NOMO-1 treated with DMSO at 0.1 percent for 48 hours (cell line): ENCODE data around the gene INPP5A.

Experiments
- DNase-seq: peaks from one replicate; lab custom pipeline; 2025; ENCODE audit not compliant: unreplicated experiment; lab: John Stamatoyannopoulos, UW

Gene INPP5A

DNA sequence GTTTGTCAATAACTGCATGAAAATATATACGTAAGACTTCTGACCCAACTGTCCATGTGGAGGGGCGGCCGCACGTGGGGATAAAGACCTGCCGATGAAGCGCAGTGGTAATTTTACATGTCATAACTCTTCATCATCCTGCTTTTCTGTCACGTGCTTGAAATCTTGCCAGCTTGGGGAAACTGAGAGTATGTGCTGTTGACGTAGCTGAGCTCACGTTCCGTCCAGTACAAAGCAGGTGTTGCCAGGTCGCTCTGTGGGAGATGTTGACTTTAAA lies 105.1 kb downstream of the INPP5A start:
- DNase-seq = no peak

- no peak for DNase-seq
Measured at GRCh38 chr10:132643709-132644526, 106.3 kb downstream of the INPP5A start.

GRCh38 chr10:132644527-132645246 lies 107.1 kb downstream of the INPP5A start:
- DNase-seq = no peak

- no peak for DNase-seq
Measured at GRCh38 chr10:132645247-132645530, 107.6 kb downstream of the INPP5A start.

GRCh38 chr10:132645630-132646442 lies 108.2 kb downstream of the INPP5A start:
- no peak for DNase-seq

DNA sequence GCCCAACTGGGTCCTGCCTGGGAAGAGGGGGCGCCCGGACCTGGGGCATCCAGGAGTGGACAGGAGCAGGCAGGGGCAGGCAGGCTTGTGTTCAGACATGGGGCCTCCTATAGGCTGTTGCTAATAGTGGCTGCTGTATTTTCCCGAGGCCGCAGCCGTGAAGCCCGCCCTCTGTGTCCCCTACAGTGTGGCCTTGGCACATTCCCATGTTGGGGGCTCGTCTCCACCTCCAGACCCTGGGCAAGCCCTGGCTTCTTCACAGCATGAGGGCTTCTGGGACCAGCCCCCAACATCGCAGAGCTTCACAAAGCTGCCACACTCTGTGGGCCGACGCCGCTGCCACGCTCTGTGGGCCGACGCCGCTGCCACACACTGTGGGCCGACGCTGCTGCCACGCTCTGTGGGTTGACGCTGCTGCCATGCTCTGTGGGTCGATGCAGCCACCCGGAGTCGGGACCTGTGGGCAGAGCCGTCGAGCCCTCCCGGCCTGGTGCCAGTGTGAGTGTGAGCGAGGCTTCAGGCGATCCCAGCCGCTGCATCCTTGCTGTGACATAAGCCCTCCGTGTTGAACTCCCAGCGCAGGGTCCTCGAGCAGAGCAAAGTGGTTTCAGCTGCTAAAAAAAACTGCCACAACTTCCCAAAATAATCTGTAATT lies 109.0 kb downstream of the INPP5A start:
- DNase-seq = no peak

DNA sequence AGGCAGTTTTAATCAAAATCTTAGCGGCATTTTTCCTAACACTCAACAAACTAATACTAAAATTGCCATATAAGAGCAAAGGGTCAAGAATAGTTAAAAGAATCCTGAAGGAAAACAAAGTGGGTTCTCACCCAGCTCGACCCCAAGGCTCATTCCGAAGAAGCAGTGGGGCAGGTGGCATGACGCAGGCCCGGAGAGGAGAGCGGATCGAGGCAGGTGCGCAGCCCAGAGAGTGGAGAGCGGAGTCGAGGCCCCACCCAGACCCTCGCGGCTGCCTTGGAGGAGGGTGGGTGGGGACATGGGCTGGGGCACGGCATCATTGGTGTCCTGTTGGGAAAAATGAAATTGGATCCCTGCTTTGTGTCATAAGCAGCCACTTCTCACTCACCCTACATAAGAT lies 109.8 kb downstream of the INPP5A start:
- DNase-seq = no peak

- DNase-seq = no peak
Measured at GRCh38 chr10:132648072-132648850, 110.7 kb downstream of the INPP5A start.

GRCh38 chr10:132648851-132649528 lies 111.4 kb downstream of the INPP5A start:
- no peak for DNase-seq

GRCh38 chr10:132649651-132650360 lies 112.2 kb downstream of the INPP5A start:
- DNase-seq = no peak

DNA sequence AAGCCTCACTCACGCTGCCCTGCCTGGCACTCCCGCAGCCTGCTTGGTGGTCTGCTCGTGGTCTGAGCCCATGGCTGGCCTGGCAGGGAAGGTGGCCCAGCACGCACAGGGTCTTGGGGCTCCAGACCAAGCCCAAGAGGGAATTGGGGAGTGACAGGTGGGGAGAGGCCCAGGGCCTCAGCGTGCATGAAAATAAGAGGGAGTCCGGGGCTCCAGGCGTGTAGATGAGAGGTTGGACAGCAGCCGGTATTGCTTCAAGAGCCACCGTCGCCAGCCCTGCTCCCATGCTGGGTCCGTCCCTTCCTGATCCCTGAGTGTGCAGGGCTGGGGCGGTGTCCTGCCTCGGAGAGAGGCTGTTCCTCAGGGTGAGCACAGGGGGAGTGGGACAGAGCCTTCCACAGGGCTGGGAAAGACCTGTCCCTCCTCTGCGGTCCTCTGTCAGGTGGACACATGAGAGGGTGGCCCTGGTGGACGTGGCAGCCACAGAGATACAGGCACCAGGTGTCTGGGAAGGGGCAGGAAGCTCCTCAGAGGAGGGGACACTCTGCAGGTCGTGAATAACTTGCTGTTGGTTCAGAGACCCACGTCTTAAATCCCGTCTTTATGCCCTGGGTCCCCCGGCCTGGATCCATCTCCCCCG lies 113.1 kb downstream of the INPP5A start:
- no peak for DNase-seq

DNA sequence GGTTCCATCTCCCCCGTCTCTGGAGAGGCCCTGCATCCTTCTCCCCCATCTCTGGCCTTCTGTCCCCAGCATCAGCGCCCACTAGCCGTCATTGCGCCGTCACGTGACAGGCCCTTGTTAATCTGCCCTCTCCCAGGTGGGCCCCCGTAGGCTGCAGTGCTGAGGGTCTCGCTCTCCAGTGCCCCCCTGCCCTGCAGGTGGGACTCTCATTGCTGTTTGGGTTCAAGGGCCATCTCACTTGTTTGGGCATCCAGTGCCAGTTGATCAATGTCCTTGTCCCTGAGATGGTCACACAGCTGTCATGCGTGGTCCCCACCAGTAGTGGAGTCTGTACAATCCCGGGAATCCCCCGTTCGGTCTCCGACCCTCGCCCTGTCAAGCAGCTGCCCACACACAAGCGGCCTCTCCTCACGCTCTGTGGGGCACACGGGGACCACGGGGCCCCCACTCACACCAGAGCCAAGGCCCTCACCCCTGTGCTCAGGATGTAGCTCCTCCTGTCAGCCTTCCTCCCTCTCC lies 114.0 kb downstream of the INPP5A start:
- no peak for DNase-seq

DNA sequence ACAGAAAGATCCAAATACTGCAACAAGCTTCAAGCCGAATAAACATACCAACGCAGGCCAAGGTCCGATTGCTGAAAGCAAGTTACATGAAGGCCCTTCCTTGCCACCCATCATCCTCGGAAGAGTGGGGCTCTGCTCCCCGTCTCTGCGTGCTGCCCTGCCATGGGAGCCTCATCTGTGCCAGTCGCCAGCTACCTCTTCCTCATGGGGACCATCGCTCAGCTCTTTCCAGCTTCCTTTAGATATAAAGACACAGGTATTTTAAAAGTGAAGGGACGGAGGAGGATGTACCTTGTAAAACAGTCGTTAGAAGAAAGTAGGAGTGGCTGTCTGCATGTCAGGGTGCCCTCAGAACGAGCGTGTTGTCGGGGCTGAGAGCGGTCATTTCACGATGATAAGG lies 114.9 kb downstream of the INPP5A start:
- no peak for DNase-seq

- DNase-seq = no peak
Measured at GRCh38 chr10:132652936-132653590, 115.5 kb downstream of the INPP5A start.

- no peak for DNase-seq
Measured at GRCh38 chr10:132653721-132654120, 116.1 kb downstream of the INPP5A start.

DNA sequence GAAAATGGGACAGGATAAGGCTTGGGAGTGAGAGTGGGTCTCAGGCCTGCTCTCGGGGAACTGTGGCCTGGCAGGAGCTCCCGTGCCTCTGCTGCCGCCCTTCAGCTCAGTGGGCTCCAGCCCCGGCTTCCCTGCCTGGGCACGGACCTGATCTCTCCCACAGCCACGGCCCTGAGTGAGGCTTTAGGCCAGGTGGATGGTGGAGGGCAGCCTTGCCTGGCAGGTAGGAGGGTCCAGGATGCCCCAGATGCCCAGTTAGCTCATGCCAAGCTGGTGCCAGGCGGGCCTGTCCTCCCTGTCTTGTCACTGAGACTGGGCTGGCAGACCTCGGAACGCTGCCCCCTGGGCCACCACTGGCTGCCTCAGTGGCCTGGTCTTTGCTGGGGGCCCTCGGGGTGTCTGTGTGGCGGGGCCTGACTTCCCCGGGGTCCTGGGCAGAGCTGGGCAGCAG lies 116.6 kb downstream of the INPP5A start:
- no peak for DNase-seq

DNA sequence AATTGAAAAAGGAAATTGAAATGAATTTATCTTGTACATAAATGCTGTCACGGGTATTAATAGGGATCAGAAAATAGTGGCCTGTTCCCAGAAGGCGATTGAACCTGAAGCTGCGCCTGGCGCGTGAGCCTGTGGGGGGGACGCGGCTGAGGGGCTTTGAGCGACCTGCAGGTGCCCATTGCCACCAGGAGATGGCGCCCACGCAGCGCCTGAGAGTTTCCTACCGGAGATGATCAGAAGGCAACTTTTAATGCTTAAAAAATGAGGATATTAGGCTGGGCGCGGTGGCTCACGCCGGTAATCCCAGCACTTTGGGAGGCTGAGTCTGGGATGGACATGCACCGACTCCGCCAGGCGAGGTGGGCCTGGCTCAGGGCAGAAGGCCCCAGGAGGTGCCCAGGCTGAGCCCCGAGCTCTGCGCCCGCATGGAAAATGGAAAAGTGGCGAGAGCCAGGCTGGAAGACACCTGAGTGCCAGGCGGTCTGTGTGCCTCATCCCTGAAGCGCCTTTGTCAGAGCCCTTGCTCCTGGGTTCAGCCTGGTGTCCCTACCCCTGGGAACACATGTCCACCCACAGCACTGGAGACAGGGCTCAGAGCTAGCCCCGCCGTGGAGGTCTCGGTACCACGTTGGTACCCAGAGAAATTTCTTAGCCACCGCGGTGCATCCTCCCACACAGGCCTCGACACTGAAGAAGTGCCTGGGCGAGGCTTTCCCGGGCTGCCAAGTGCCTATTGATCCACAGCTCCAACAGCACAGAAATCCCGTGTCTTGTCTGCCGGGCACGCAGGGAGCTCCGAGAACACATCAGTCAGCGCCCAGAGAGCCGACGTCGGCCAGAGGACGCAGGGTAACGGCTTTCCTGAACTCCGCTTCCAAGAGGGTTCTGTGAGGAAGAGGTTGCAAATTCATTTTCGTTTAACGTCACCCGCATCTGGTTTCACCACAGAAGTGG lies 117.4 kb downstream of the INPP5A start:
- DNase-seq = no peak
